OCI-LY1 (cell line): Measurements from ENCODE around the gene HOMER1.

Experiments
- H2AFZ ChIP-seq: fragments of 200-600 bp; sonication (generic), shearing (Covaris generic); 2 replicates; pipeline ENCODE4 v1.6.0; 2014; ENCODE audit warnings: antibody characterized with exemption, mild to moderate bottlenecking, low read length
- H3F3A ChIP-seq: fragments of 200-600 bp; sonication (generic), shearing (Covaris generic); 2 replicates; pipeline ENCODE4 v1.6.0; 2014; ENCODE audit warnings: mild to moderate bottlenecking, antibody characterized with exemption, low read length, moderate library complexity; ENCODE audit not compliant: insufficient read depth
- H3K27ac ChIP-seq: fragments of 200-600 bp; sonication (generic); 2 replicates; pipeline ENCODE4 v1.5.1; 2014; ENCODE audit warnings: low read length, mixed run types, mild to moderate bottlenecking, low read depth; ENCODE audit not compliant: poor library complexity, severe bottlenecking
- H3K27me3 ChIP-seq: fragments of 200-600 bp; sonication (generic); 2 replicates; pipeline ENCODE4 v1.6.0; 2014; ENCODE audit warnings: antibody characterized with exemption, mild to moderate bottlenecking, low read length, moderate library complexity; ENCODE audit not compliant: insufficient read depth
- H3K36me3 ChIP-seq: fragments of 200-600 bp; sonication (generic); 2 replicates; pipeline ENCODE4 v1.6.1; 2014; ENCODE audit warnings: mild to moderate bottlenecking, antibody characterized with exemption, low read length, moderate library complexity, mixed read lengths; ENCODE audit not compliant: insufficient read depth
- H3K4me1 ChIP-seq: fragments of 200-600 bp; sonication (generic); 2 replicates; pipeline ENCODE4 v1.5.1; 2014; ENCODE audit warnings: mild to moderate bottlenecking, low read length, moderate library complexity; ENCODE audit not compliant: insufficient read depth, severe bottlenecking
- H3K4me2 ChIP-seq: fragments of 200-600 bp; sonication (generic), shearing (Covaris generic); 2 replicates; pipeline ENCODE4 v1.6.1; 2014; ENCODE audit warnings: low read length
- H3K4me3 ChIP-seq: fragments of 200-600 bp; sonication (generic); 2 replicates; pipeline ENCODE4 v1.5.1; 2014; ENCODE audit warnings: low read length, low read depth, mild to moderate bottlenecking, mixed read lengths; ENCODE audit not compliant: poor library complexity, severe bottlenecking
- H3K79me2 ChIP-seq: fragments of 200-600 bp; shearing (Covaris generic); 2 replicates; pipeline ENCODE4 v1.6.1; 2016; ENCODE audit warnings: mixed run types, low read length, mixed read lengths; ENCODE audit not compliant: insufficient read depth
- H3K9ac ChIP-seq: fragments of 200-600 bp; sonication (generic), shearing (Covaris generic); 2 replicates; pipeline ENCODE4 v1.6.1; 2014; ENCODE audit warnings: mild to moderate bottlenecking, low read length, mixed read lengths
- H3K9me2 ChIP-seq: fragments of 200-600 bp; sonication (generic), shearing (Covaris generic); 2 replicates; pipeline ENCODE4 v1.6.1; 2014; ENCODE audit warnings: low read depth, mild to moderate bottlenecking, low read length, mixed read lengths
- H3K9me3 ChIP-seq: fragments of 200-600 bp; shearing (Covaris generic); 2 replicates; pipeline ENCODE4 v1.6.1; 2014; ENCODE audit warnings: low read length, mixed read lengths
- H4K20me1 ChIP-seq: fragments of 200-600 bp; sonication (generic), shearing (Covaris generic); 2 replicates; pipeline ENCODE4 v1.6.0; 2016; ENCODE audit warnings: mild to moderate bottlenecking, low read length; ENCODE audit not compliant: insufficient read depth
- EZH2 ChIP-seq: fragments of 200-600 bp; sonication (generic), shearing (Covaris generic); IDR thresholded peaks from 2 replicates; pipeline ENCODE4 v1.8.0; 2017; ENCODE audit warnings: borderline replicate concordance, mixed run types, mild to moderate bottlenecking, antibody characterized with exemption, low read length, moderate library complexity, mixed read lengths
- TF ChIP-seq, protein P1 (sequence below): fragments of 200-600 bp; sonication (generic), shearing (Covaris generic); IDR thresholded peaks from 2 replicates; pipeline ENCODE4 v1.5.1; 2017; ENCODE audit warnings: mild to moderate bottlenecking, antibody characterized with exemption, low read length, moderate library complexity, mixed read lengths

Gene HOMER1

GRCh38 chr5:79509244-79509885 is 4.6 kb downstream of the HOMER1 start:
- Histone ChIP-seq H3K27me3 (no peaks in the 10 kb centered on the region), H3F3A (no peaks in the 10 kb centered on the region; the same call in 1 of the 2 replicates), H3K4me1 (peaks cover 22% of the 10 kb centered on the region), H3K27ac (no peak overlapping the region), H2AFZ (no peak overlapping the region), H3K36me3 (no peaks in the 10 kb centered on the region), H3K79me2 (no peaks in the 10 kb centered on the region), H3K4me3 (no peak overlapping the region), H3K9ac (no peak overlapping the region), H4K20me1 (no peaks in the 10 kb centered on the region), H3K9me3 (no peaks in the 10 kb centered on the region), H3K9me2 (no peaks in the 10 kb centered on the region), H3K4me2 (no peak overlapping the region)
- TF ChIP-seq, protein P1, sequence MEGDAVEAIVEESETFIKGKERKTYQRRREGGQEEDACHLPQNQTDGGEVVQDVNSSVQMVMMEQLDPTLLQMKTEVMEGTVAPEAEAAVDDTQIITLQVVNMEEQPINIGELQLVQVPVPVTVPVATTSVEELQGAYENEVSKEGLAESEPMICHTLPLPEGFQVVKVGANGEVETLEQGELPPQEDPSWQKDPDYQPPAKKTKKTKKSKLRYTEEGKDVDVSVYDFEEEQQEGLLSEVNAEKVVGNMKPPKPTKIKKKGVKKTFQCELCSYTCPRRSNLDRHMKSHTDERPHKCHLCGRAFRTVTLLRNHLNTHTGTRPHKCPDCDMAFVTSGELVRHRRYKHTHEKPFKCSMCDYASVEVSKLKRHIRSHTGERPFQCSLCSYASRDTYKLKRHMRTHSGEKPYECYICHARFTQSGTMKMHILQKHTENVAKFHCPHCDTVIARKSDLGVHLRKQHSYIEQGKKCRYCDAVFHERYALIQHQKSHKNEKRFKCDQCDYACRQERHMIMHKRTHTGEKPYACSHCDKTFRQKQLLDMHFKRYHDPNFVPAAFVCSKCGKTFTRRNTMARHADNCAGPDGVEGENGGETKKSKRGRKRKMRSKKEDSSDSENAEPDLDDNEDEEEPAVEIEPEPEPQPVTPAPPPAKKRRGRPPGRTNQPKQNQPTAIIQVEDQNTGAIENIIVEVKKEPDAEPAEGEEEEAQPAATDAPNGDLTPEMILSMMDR: no peak
- TF ChIP-seq EZH2: no peak

GRCh38 chr5:79508794-79509193 is 5.1 kb downstream of the HOMER1 start:
- Histone ChIP-seq H4K20me1 (no peaks in the 10 kb centered on the region), H3K4me2 (no peak overlapping the region)
- no peak for TF ChIP-seq EZH2
- TF ChIP-seq, protein P1: no peak

DNA sequence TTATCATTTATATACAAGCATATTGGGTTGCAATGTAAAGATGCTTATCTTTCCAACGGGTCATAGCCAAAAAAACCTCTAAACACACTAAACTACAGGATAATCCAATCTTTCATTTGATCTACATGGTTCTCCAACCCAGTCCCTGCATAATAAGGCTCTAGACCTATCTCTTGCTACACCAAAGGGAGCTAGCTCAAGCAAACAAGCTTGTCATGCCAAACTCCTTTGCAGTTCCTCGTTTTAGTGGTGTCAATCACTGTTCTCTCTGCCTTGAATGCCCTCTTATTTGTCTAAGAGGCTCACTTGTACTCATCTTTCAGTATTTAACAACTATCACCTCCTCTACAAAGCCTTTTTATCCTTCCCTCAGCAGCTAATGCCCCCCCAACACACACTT is 5.6 kb downstream of the HOMER1 start:
- Histone ChIP-seq H2AFZ (no peak overlapping the region), H4K20me1 (no peaks in the 10 kb centered on the region), H3K4me3 (no peak overlapping the region), H3K27ac (no peak overlapping the region), H3K9me2 (no peaks in the 10 kb centered on the region), H3K79me2 (no peaks in the 10 kb centered on the region), H3K9me3 (no peaks in the 10 kb centered on the region), H3K4me1 (peaks cover 17% of the 10 kb centered on the region), H3K4me2 (no peak overlapping the region), H3F3A (no peaks in the 10 kb centered on the region; the same call in 1 of the 2 replicates), H3K27me3 (no peaks in the 10 kb centered on the region), H3K36me3 (no peaks in the 10 kb centered on the region), H3K9ac (no peak overlapping the region)
- TF ChIP-seq, protein P1: no peak
- TF ChIP-seq EZH2: no peak

More at GRCh38 chr5:79508794-79509193, 5.1 kb downstream of the HOMER1 start:
- Histone ChIP-seq H3K27ac (no peak overlapping the region), H3F3A (no peaks in the 10 kb centered on the region; the same call in 1 of the 2 replicates), H3K9me3 (no peaks in the 10 kb centered on the region), H3K36me3 (no peaks in the 10 kb centered on the region), H3K9ac (no peak overlapping the region), H3K9me2 (no peaks in the 10 kb centered on the region), H2AFZ (no peak overlapping the region), H3K27me3 (no peaks in the 10 kb centered on the region), H3K4me3 (no peak overlapping the region), H3K4me1 (peaks cover 22% of the 10 kb centered on the region), H3K79me2 (no peaks in the 10 kb centered on the region)
